Adrenal gland (tissue), 12 donors: ENCODE measurements around the gene SIM2. TPM values are rescaled to one million over a fixed set of nuclear protein-coding genes. Genes with fewer than 3 reads are reported as not detected.
A peak's percentile ranks its signal among the peaks of the same experiment; 100 is the strongest.

Experiments
- DNase-seq, 7 donors: peaks; one replicate each; pipeline ENCODE4 v3.0.0-alpha.2; 2019 to 2020
- H3K27ac ChIP-seq, 5 donors: fragments of 200-600 bp; sonication (generic) in 4 of 5; 1 replicate in 3 of 5; 2 replicates in 2 of 5; pipeline versions ENCODE4 v1.5.1 to v1.8.0; 2016 to 2020; ENCODE audit warnings: mild to moderate bottlenecking in 1 of 5
- H3K27me3 ChIP-seq: fragments of 200-600 bp; 2 replicates; pipeline ENCODE4 v1.8.0; 2021
- H3K36me3 ChIP-seq, 2 donors: fragments of 200-600 bp; replicated peaks in 1 of 2; 1 replicate in 1 of 2; 2 replicates in 1 of 2; pipeline versions ENCODE4 v1.5.1 to v1.8.0; 2018 to 2022
- H3K4me1 ChIP-seq, 2 donors: fragments of 200-600 bp; replicated peaks in 1 of 2; 1 replicate in 1 of 2; 2 replicates in 1 of 2; pipeline versions ENCODE4 v1.5.1 to v1.8.0; 2018 to 2021
- H3K4me3 ChIP-seq, 4 donors: fragments of 200-600 bp; sonication (generic) in 3 of 4; one replicate each; pipeline ENCODE4 v1.5.1; 2016 to 2018
- H3K9me3 ChIP-seq, 3 donors: fragments of 200-600 bp; sonication (generic) in 1 of 3; replicated peaks in 1 of 3; 1 replicate in 2 of 3; 2 replicates in 1 of 3; pipeline versions ENCODE4 v1.5.1 to v1.8.0; 2016 to 2021
- CTCF ChIP-seq, 6 experiments: fragments of 450-650 bp in 4 of 6; fragments of 200-600 bp in 2 of 6; sonication (generic) in 1 of 6; IDR thresholded peaks; 1 replicate in 5 of 6; 2 replicates in 1 of 6; pipeline versions ENCODE4 v1.5.1 to v1.8.0; 2016 to 2021; ENCODE audit warnings: antibody characterized with exemption in 6 of 6, mild to moderate bottlenecking in 2 of 6, moderate library complexity in 1 of 6
- POLR2A ChIP-seq, 2 donors: fragments of 450-650 bp; IDR thresholded peaks; one replicate each; pipeline ENCODE4 v1.6.1; 2017; ENCODE audit warnings: antibody characterized with exemption in 2 of 2, mild to moderate bottlenecking in 2 of 2, moderate library complexity in 1 of 2
- WGBS, 4 donors: extraction: QIAGEN DNeasy Blood & Tissue Kit in 2 of 4; methylation state at CpG; one replicate each; pipeline versions ENCODE4 v1.1.5 to v1.1.7; 2013 to 2017; 5-methylcytosine and 5-hydroxymethylcytosine counted together
- intact Hi-C, 2 donors: fragments of 100-400 bp; cut with DNase I; formaldehyde crosslinking; loops; one replicate each; pipeline versions ENCODE4 v1.14.1 to v1.15.0; 2022 to 2023
- polyA plus RNA-seq, 3 donors: library from polyadenylated mRNA; stranded (reverse); fragments of 200-250 nt in 2 of 3; fragments of 350-450 nt in 1 of 3; fragmentation: Illumina TruSeq in 1 of 3; extraction: RNeasy Lipid Tissue Mini Kit (QIAGEN cat#74804) in 1 of 3; gene quantifications; one replicate each; pipeline ENCODE4 v1.2.3, GENCODE V29; 2013 to 2014
- total RNA-seq, 9 donors: library from RNA; depleted of rRNA in 4 of 9; stranded (reverse); fragments of >200 nt in 4 of 9; fragments of 120-200 nt in 1 of 9; fragmentation: NEBNext Ultra II Directional in 1 of 9; extraction: Animal tissue kit (Norgen Biotek cat#: 25700) in 1 of 9; gene quantifications; one replicate each; pipeline versions ENCODE4 v1.1.0 to v1.2.4, GENCODE V29; 2013 to 2023
- donor health status: healthy with polysubstance abuse.
- donor health status: Bipolar disorder and iron deficiency.
- donor health status: DM: yes; HTN: yes; CAD: no.
- donor health status: DM: no; HTN: no; CAD: no.
- donor health status: DM: no; HTN: no; CAD: no.
- donor health status: DM: yes; HTN: yes; CAD: no.

SIM2 gene
- total and polyA plus RNA-seq, 12 donors = 0.03 to 0.55 (median 0.15) TPM; not detected in 5

- no peak for TF ChIP-seq CTCF (IDR thresholded peaks at IDR 0.05)
- no peak for TF ChIP-seq POLR2A (IDR thresholded peaks at IDR 0.05)
- Histone ChIP-seq H3K36me3 (no peaks in the 10 kb centered on the region), H3K9me3 (no peaks in the 10 kb centered on the region), H3K4me3 (peak overlapping the region in 1 of 4 donors; percentile 38), H3K27me3 (peaks cover 89% of the 10 kb centered on the region), H3K4me1 (peaks cover 3 to 23% of the 10 kb centered on the region in 2 donors), H3K27ac (no peak overlapping the region)
- DNase-seq = no peak
- 5 to 17% (median 6%) methylated on average over 5 to 55 of the region's 55 CpGs for WGBS, 4 donors
- intact Hi-C loops = no loop called here
Observed at GRCh38 chr21:36709030-36709867, 10.3 kb downstream of the SIM2 start.

GRCh38 chr21:36709868-36710728 is 11.2 kb downstream of the SIM2 start:
- Histone ChIP-seq H3K4me1 (peaks cover 3 to 17% of the 10 kb centered on the region in 2 donors), H3K27ac (no peak overlapping the region), H3K9me3 (no peaks in the 10 kb centered on the region), H3K36me3 (no peaks in the 10 kb centered on the region), H3K4me3 (no peak overlapping the region), H3K27me3 (peaks cover 87% of the 10 kb centered on the region)
- 13 to 24% (median 15%) methylated on average over 30 to 38 of the region's 38 CpGs for WGBS, 4 donors
- TF ChIP-seq CTCF (IDR thresholded peaks at IDR 0.05) (no peak), POLR2A (IDR thresholded peaks at IDR 0.05) (no peak)
- no peak for DNase-seq
- intact Hi-C loops = no loop called here

GRCh38 chr21:36710729-36711048 is 11.8 kb downstream of the SIM2 start:
- WGBS, 4 donors = 31 to 35% (median 33%) methylated on average over 13 of the region's 13 CpGs
- Histone ChIP-seq H3K4me1 (peaks cover 0 to 14% of the 10 kb centered on the region in 2 donors), H3K4me3 (no peak overlapping the region)

More at GRCh38 chr21:36710729-36711048, 11.8 kb downstream of the SIM2 start:
- DNase-seq = no peak
- intact Hi-C loops = no loop called here
- Histone ChIP-seq H3K27ac (no peak overlapping the region), H3K27me3 (peaks cover 87% of the 10 kb centered on the region), H3K9me3 (no peaks in the 10 kb centered on the region), H3K36me3 (no peaks in the 10 kb centered on the region)
- TF ChIP-seq CTCF (IDR thresholded peaks at IDR 0.05) (no peak), POLR2A (IDR thresholded peaks at IDR 0.05) (no peak)
